A549 (cell line): ENCODE measurements around the gene ANKRD27.

Experiments used
- CEBPB ChIP-seq, 2 experiments: fragments of >200 bp in 1 of 2; sonication (Bioruptor Twin) in 1 of 2; formaldehyde crosslinking in 1 of 2; IDR thresholded peaks; 2 replicates each; pipeline ENCODE4 v1.6.1; 2012 to 2016
- EP300 ChIP-seq, 2 experiments: fragments of >200 bp; sonication (Bioruptor Twin); formaldehyde crosslinking; IDR thresholded peaks; 2 replicates in 1 of 2; 3 replicates in 1 of 2; pipeline ENCODE4 v1.6.1; 2016 to 2017
- JUN ChIP-seq, 2 experiments: fragments of >200 bp; sonication (Bioruptor Twin); formaldehyde crosslinking; IDR thresholded peaks; 2 replicates in 1 of 2; 3 replicates in 1 of 2; pipeline ENCODE4 v1.6.1; 2016 to 2017
- MAZ ChIP-seq: fragments of 150-350 bp; IDR thresholded peaks from 2 replicates; pipeline ENCODE4 v1.6.1; 2014; ENCODE audit warnings: antibody characterized with exemption, low read depth, low read length, borderline replicate concordance
- PHF8 ChIP-seq: fragments of 200-600 bp; sonication (generic); IDR thresholded peaks from 2 replicates; pipeline ENCODE4 v1.6.1; 2016; ENCODE audit warnings: low read depth, mild to moderate bottlenecking, antibody characterized with exemption, moderate library complexity, borderline replicate concordance
- POLR2AphosphoS2 ChIP-seq: conservative IDR thresholded peaks from 2 replicates; pipeline ENCODE4 v1.6.1; 2012; ENCODE audit warnings: low read length, improper control_type of control experiment, inconsistent platforms
- TFCP2L1 ChIP-seq: fragments of 250-450 bp; sonication (Bioruptor Pico); IDR thresholded peaks from 2 replicates; pipeline ENCODE4 v1.5.0; 2021; ENCODE audit warnings: mild to moderate bottlenecking
- ZC3H11A ChIP-seq: fragments of 450-650 bp; IDR thresholded peaks from 2 replicates; pipeline ENCODE4 v1.6.1; 2014; ENCODE audit warnings: antibody characterized with exemption, mild to moderate bottlenecking
- TF ChIP-seq, protein P1 (sequence below): fragments of >200 bp; sonication (Bioruptor Twin); formaldehyde crosslinking; IDR thresholded peaks from 3 replicates; pipeline ENCODE4 v1.5.1; 2016
- TF ChIP-seq, protein P2 (sequence below): IDR thresholded peaks from 2 replicates; pipeline ENCODE4 v1.6.1; 2012
- TF ChIP-seq, protein P3 (sequence below): IDR thresholded peaks from 2 replicates; pipeline ENCODE4 v1.6.1; 2012; ENCODE audit warnings: low read depth, borderline replicate concordance
- TF ChIP-seq, protein P4 (sequence below): IDR thresholded peaks from 2 replicates; pipeline ENCODE4 v1.6.1; 2012

DNA sequence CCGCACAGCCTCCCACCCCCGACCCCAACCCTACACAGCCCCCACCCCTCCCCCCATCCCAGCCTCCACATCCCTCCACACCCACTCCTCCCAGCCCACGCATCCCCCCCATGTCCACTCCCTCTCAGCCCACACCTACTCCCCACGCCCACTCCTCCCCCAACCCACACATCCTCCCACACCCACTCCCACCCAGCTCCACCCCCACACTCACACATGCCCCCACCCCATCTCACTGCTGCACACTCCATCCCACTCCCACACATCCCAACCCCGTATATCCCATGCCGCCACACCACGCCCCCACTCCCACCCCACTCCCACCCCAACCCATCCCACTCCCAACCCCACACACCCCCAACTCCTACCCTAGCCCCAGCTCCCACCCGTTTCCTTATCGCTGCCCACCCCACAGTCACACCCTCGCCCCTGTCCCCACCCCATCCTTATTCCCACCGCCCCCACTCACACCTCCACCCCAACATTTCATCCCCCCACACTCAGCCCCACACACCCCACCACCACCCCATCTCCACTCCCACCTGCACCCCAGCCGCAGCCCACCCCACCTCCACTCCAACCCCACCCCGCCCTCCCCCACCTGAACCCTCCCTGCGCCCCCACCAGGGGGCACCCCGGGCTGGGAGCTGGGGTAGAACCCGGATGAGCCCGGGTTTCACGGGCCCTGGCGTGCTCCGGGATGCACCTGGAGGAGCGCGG, 45.4 kb upstream of the ANKRD27 start:
- TF ChIP-seq POLR2AphosphoS2, result no peak
- TF ChIP-seq ZC3H11A, result no peak
- TF ChIP-seq CEBPB (IDR thresholded peaks at IDR 0.05), result no peak
- TF ChIP-seq, protein P1, sequence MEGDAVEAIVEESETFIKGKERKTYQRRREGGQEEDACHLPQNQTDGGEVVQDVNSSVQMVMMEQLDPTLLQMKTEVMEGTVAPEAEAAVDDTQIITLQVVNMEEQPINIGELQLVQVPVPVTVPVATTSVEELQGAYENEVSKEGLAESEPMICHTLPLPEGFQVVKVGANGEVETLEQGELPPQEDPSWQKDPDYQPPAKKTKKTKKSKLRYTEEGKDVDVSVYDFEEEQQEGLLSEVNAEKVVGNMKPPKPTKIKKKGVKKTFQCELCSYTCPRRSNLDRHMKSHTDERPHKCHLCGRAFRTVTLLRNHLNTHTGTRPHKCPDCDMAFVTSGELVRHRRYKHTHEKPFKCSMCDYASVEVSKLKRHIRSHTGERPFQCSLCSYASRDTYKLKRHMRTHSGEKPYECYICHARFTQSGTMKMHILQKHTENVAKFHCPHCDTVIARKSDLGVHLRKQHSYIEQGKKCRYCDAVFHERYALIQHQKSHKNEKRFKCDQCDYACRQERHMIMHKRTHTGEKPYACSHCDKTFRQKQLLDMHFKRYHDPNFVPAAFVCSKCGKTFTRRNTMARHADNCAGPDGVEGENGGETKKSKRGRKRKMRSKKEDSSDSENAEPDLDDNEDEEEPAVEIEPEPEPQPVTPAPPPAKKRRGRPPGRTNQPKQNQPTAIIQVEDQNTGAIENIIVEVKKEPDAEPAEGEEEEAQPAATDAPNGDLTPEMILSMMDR, result no peak
- TF ChIP-seq MAZ, result no peak
- TF ChIP-seq, protein P2, sequence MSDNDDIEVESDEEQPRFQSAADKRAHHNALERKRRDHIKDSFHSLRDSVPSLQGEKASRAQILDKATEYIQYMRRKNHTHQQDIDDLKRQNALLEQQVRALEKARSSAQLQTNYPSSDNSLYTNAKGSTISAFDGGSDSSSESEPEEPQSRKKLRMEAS, result no peak
- TF ChIP-seq, protein P3, sequence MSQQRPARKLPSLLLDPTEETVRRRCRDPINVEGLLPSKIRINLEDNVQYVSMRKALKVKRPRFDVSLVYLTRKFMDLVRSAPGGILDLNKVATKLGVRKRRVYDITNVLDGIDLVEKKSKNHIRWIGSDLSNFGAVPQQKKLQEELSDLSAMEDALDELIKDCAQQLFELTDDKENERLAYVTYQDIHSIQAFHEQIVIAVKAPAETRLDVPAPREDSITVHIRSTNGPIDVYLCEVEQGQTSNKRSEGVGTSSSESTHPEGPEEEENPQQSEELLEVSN, result no peak
- TF ChIP-seq TFCP2L1 (CRISPR knock-in tag), result no peak
- no peak for TF ChIP-seq JUN (IDR thresholded peaks at IDR 0.05)
- TF ChIP-seq, protein P4, sequence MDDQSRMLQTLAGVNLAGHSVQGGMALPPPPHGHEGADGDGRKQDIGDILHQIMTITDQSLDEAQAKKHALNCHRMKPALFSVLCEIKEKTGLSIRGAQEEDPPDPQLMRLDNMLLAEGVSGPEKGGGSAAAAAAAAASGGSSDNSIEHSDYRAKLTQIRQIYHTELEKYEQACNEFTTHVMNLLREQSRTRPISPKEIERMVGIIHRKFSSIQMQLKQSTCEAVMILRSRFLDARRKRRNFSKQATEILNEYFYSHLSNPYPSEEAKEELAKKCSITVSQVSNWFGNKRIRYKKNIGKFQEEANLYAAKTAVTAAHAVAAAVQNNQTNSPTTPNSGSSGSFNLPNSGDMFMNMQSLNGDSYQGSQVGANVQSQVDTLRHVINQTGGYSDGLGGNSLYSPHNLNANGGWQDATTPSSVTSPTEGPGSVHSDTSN, result no peak
- TF ChIP-seq PHF8, result no peak
- no peak for TF ChIP-seq EP300 (IDR thresholded peaks at IDR 0.05)
